Measurements from ENCODE around the gene ATG4B. TPM values are rescaled to one million over a fixed set of nuclear protein-coding genes. Genes with fewer than 3 reads are reported as not detected.

The ATG4B gene
- total RNA-seq, 3 donors from 2014 or later: 47.7 to 71.1 (median 64.2) TPM

- H3K27me3 ChIP-seq: no peaks in the 10 kb centered on the region
- peak overlapping the region; percentile 22 to 64 for H3K27ac ChIP-seq
- DNase-seq (ENCODE audit: low spot score in 2 of 2): no peak
- peaks cover 8 to 23% of the 10 kb centered on the region in 2 donors for H3K4me1 ChIP-seq
- intact Hi-C loops (cut with DNase I; ENCODE audit: low total_unique reads): loop anchor here (5.0 kb wide), 1 partner anchor 217 kb away; no protein-coding TSS in a partner anchor
- TF ChIP-seq POLR2AphosphoS5 (IDR thresholded peaks at IDR 0.05) (no peak), CTCF (IDR thresholded peaks at IDR 0.05) (no peak), POLR2A (IDR thresholded peaks at IDR 0.05) (no peak)
- no peaks in the 10 kb centered on the region for H3K9me3 ChIP-seq
- peak overlapping the region; percentile 78 to 97 (median 92) for H3K4me3 ChIP-seq
- H3K36me3 ChIP-seq: peaks cover 4% of the 10 kb centered on the region
Measured at GRCh38 chr2:241635756-241636155, 1.7 kb upstream of the ATG4B start.

GRCh38 chr2:241636182-241637017 lies 1.1 kb upstream of the ATG4B start:
- H3K4me1 ChIP-seq: peaks cover 8 to 23% of the 10 kb centered on the region in 2 donors
- peak overlapping the region; percentile 78 to 97 (median 92) for H3K4me3 ChIP-seq
- peak overlapping the region; percentile 99 to 100 for H3K27ac ChIP-seq
- no peaks in the 10 kb centered on the region for H3K27me3 ChIP-seq
- peaks cover 4% of the 10 kb centered on the region for H3K36me3 ChIP-seq
- H3K9me3 ChIP-seq: no peaks in the 10 kb centered on the region
- no peak for DNase-seq (ENCODE audit: low spot score in 2 of 2)
- TF ChIP-seq POLR2A (IDR thresholded peaks at IDR 0.05) (no peak), CTCF (IDR thresholded peaks at IDR 0.05) (no peak), POLR2AphosphoS5 (IDR thresholded peaks at IDR 0.05) (no peak)
- intact Hi-C loops (cut with DNase I; ENCODE audit: low total_unique reads): loop anchor here (5.0 kb wide), 1 partner anchor 216 kb away; no protein-coding TSS in a partner anchor

GRCh38 chr2:241637795-241638660 lies 535 bp downstream of the ATG4B start:
- H3K36me3 ChIP-seq: peaks cover under 1% of the 10 kb centered on the region
- H3K27me3 ChIP-seq: no peaks in the 10 kb centered on the region
- no peaks in the 10 kb centered on the region for H3K9me3 ChIP-seq
- intact Hi-C loops (cut with DNase I; ENCODE audit: low total_unique reads): loop anchor here (5.0 kb wide), 1 partner anchor 214 kb away; no protein-coding TSS in a partner anchor
- H3K4me3 ChIP-seq: peak overlapping the region; percentile 78 to 97 (median 92)
- peaks cover 8 to 23% of the 10 kb centered on the region in 2 donors for H3K4me1 ChIP-seq
- peak overlapping the region; percentile 99 to 100 for H3K27ac ChIP-seq
- TF ChIP-seq POLR2AphosphoS5 (IDR thresholded peaks at IDR 0.05) (no peak), CTCF (IDR thresholded peaks at IDR 0.05) (no peak), POLR2A (IDR thresholded peaks at IDR 0.05) (no peak)
- DNase-seq (ENCODE audit: low spot score in 2 of 2): no peak

- no peak for DNase-seq (ENCODE audit: low spot score in 2 of 2)
- Histone ChIP-seq H3K27me3 (no peaks in the 10 kb centered on the region), H3K4me1 (peaks cover 8 to 23% of the 10 kb centered on the region in 2 donors), H3K4me3 (peak overlapping the region in 2 of 3 donors; percentile 78 to 97), H3K36me3 (no peaks in the 10 kb centered on the region), H3K27ac (no peak overlapping the region), H3K9me3 (no peaks in the 10 kb centered on the region)
- no peak for TF ChIP-seq POLR2A (IDR thresholded peaks at IDR 0.05)
- no peak for TF ChIP-seq CTCF (IDR thresholded peaks at IDR 0.05)
- no peak for TF ChIP-seq POLR2AphosphoS5 (IDR thresholded peaks at IDR 0.05)
- intact Hi-C loops (cut with DNase I; ENCODE audit: low total_unique reads): loop anchor here (5.0 kb wide), 1 partner anchor 213 kb away; no protein-coding TSS in a partner anchor
Measured at GRCh38 chr2:241638940-241639339, 1.4 kb downstream of the ATG4B start.
